SH-SY5Y (cell line): ENCODE results near the gene PWWP2B.

Source experiments
- GATA2 ChIP-seq: IDR thresholded peaks from 2 replicates; pipeline ENCODE4 v1.6.1; 2011; ENCODE audit warnings: mild to moderate bottlenecking, low read depth, low read length
- GATA3 ChIP-seq: IDR thresholded peaks from 2 replicates; pipeline ENCODE4 v1.6.1; 2011; ENCODE audit warnings: low read depth, mild to moderate bottlenecking, low read length, moderate library complexity

GRCh38 chr10:132457328-132458070 lies 60.5 kb downstream of the PWWP2B start:
- TF ChIP-seq GATA2 (no peak), GATA3 (no peak)
